HG03108 (cell line): ENCODE measurements around the gene NFS1.
"Not testable (repeated sequence)": the region's sequence is repeated elsewhere in the genome, so short reads cannot be mapped to it uniquely, and the experiment has no call there.

Experiments
- ATAC-seq: cut with Tn5 transposase; IDR thresholded peaks from one replicate; pipeline ENCODE4 v1.9.1; 2021; ENCODE audit warnings: moderate library complexity; ENCODE audit not compliant: unreplicated experiment

Gene NFS1

DNA sequence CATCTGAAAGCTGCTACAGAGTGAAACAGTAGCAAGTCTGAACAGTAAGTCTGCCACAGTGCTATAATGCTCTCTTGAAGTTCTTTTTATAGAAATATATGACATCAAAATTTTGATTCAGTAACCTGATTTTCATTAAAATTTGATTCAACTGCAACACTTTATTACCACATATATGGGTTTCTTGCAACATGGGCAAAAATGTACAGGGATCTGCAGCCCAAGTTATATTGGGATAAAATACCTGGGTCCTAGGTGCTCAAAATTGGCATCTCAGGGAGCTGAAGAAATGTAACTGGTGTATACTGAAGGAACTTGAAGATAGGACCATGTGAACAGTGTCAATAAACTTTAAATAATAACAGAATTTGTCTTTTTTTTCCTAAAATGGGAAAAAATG is 10.9 kb upstream of the NFS1 start:
- no peak for ATAC-seq

DNA sequence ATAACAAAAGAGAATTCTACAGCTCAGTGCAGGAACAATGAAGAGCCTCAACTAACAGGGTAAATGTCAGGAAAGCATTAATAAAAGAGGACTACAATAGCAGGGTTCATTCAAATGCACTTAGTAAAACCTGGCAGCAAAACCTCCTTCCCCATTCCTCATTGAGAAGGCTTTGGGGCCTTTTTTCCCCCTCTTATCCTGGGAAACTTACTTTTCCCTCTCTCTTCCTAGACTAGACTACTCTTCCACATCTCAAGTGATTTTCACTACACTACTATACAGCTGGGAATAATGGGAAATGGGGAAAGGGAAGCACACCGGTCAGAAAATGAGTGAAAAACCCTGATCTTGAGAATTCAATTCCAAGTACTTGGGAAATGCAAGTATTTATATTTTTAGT is 10.1 kb upstream of the NFS1 start:
- no peak for ATAC-seq

DNA sequence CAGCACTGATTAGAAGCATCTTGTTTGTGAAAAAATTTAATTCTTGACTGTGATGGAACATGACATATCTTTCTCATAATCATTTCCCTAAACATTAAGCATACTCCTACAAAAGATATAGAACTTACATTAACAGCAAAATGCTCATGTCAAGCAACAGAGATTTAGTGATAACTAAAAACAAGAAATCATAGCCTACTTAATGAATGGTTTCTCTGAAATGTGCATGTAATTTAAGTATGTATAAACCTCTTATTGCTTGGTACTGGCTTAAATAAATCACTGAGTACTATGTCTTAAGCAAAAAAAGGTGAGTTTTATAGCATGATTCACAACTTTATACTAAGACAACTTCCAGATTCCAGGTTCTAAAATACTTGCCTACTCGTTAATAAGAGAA is 9.3 kb upstream of the NFS1 start:
- ATAC-seq = no peak

DNA sequence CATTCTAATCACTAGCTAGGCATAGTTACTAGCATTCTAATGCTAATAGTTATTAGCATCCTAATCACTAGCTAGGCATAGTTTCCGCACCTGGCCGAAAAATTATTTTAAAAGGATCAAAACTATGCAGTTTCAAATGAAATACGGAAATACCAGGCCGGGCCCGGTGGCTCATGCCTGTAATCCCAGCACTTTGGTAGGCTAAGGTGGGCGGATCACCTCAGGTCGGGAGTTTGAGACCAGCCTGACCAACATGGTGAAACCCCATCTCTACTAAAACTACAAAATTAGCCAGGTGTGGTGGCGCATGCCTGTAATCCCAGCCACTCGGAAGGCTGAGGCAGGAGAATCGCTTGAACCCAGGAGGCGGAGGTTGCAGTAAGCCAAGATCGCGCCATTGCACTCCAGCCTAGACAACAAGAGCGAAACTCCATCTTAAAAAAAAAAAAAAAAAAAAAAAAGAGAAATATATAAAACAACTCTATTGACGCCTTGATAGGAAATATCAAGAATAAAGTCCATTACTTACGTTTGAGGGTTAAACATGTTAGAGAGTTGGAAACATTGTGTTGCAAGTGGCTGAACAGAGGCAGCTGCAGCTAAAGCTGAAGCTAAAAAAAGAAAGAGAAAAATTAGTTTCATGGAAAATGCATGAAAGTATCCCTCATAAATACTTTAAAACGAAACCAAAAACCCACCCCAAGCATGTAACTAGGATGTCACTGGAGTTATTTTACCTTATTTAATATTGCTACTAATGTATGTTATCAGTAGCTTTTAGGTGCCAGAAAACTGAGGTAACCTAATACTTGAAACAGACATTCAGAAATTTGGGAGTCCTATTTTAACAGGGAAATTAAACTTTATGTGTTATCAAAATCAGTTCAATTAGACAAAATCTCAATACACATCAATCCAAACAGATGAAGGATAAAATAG is 7.7 kb upstream of the NFS1 start:
- ATAC-seq = not testable (repeated sequence)

DNA sequence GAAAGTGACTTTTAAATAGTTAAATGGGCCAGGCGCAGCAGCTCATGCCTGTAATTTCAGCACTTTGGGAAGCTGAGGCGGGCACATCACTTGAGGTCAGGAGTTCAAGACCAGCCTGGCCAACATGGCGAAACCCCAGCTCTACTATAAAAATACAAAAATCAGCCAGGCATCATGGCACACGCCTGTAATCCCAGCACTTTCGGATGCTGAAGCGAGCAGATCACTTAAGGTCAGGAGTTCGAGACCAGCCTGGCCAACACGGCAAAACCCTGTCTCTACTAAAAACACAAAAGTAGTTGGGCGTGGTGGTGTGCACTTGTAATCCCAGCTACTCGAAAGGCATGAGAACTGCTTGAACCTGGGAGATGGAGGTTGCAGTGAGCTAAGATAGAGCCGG is 6.7 kb upstream of the NFS1 start:
- not testable (repeated sequence) for ATAC-seq

DNA sequence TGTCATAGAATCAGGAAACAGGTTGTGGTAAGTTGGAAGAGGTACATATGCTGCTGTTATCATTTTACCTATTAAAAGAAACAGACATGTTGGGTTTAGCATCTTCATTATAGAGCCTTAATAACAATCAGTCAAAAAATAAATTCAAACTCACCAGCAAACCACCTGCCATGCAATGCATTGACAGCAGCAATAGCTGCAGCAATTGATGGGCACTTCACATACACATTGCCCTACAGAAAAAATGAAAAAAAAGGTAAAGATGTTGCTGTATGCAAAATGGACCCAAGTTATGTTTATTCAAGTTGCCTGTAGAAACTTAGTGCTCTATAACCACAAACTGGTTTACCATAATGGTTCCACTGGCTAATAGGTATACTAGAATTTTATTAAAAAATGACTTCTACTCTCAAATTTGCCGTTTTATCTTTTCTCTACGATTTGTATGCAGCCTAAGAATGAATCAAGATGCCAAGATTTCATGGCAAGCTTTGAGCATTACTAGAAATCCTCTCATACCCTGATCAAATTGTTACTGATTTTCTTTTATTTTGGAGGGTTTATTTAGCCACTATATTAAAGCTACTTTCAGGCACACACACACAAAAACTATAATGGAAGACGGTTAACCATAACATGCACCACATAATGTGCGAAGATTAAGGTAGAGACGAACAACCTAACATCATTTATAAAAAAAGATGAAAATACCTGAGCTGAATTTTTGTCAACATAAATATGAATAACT is 5.5 kb upstream of the NFS1 start:
- no peak for ATAC-seq

DNA sequence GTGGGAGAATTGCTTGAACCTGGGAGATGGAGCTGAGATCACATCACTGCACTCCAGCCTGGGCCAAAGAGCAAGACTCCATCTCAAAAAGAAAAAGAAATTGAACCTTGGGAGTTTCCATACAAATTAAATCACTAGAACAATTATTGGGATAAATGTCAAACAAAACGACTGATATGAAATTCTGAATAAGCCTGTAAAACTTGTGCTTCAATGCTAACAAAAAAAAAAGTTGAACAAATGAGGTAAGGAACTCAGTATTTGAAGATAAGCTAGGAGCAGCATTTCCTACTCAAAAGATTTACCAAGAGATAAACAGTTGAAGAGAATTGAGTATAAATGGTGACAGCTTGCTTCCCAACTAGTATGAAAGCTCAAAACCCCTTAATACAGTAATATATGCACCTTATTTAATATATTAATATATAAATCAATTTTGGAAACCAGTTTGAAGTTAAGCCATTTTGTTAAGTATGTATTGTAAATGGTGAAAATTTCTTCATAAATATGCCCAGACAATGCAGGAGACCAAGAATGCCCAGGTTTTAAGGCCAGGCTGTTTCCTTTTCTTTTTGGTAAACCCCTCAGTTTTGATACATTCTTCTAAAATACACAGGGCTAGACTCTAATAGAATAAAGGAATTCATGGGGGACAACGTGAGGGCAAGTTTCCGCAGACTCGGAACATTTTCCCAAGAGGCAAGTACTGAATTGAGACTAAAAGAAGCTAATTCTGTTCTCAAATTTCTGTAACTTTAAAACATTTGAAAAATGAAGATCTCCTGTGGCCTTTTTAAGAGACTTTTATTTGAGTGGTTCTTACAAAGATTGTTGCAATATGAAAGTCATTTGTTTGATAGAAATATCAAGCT is 3.9 kb upstream of the NFS1 start:
- ATAC-seq = no peak

DNA sequence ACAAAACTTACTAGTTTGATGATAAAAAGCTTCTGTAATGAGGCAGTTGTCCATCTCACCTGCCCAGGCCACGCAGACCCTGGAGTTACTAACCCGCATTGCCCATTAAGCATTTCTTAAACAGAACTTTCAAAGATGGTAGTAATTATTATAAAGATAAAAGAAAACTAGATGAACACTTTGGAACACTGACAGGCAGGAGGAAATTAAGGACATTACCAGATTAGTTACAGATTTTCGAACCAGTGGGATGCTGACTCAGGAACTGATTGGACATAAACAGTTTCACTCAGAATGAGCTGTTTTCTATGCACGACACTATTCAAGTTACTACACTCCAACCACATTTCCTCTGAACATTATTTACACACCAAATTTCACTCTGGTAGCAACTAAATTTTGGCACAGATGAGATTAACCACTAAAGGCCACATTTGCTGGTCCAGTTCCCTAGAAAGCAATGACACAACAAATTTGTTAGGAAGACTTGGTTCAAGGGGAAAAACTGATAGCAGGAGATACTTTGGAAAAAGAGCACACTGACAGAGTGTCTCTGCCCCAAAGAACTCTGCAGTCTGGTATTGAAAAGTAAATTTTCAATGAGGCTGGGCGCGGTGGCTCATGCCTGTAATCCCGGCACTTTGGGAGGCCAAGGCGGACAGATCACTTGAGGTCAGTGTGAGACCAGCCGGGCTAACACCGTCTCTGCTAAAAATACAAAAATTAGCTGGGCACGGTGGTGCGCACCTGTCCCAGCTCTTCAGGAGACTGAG is 3.1 kb upstream of the NFS1 start:
- no peak for ATAC-seq

DNA sequence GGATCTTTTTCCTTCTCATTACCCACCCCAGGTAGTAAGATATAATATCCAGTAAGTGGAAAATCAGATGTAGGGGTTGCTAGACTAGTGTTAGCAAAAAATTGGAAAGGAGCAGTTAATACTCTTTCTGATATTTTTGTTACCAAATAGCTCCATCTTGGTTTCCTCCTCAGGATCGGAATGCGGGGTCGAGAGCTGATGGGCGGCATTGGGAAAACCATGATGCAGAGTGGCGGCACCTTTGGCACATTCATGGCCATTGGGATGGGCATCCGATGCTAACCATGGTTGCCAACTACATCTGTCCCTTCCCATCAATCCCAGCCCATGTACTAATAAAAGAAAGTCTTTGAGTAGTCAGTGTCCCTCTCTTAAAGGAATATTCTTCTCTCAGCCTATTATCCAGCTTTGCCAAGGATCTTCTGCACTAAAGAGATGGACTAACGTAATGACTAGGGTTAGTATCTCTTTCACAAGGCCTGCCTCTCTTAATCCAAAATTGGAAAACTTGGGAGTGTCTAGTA is 1.5 kb upstream of the NFS1 start:
- ATAC-seq = no peak

DNA sequence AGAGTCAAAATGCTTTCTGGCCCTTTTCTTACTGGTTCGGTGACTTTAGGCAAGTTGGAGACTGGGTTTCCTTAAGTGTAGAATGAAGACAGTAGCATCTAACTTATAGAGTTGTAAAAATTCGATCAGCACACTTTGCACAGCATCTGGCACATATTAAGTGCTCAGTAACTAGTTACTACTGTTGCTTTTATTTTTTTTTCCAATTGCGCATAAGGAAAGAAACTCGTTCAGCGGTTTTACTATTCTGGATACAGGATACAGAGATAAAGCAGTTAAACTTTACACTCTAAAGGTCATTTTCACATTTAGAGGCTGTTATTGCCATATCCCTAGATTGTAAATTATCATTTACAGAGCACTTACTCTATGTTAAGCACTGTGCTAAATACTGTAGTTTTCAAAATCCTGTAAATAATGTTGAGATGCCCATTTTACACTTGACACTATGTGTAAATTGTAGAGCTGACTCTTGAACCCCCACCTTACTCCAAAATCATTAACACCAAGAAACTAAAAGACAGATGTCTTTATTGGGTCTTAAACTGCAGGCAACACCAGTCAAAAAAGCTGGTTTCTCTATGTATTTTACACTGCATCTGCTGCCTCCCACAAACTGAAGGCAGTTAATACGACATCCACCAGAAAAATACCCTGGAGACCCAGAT is 939 bp upstream of the NFS1 start:
- no peak for ATAC-seq

DNA sequence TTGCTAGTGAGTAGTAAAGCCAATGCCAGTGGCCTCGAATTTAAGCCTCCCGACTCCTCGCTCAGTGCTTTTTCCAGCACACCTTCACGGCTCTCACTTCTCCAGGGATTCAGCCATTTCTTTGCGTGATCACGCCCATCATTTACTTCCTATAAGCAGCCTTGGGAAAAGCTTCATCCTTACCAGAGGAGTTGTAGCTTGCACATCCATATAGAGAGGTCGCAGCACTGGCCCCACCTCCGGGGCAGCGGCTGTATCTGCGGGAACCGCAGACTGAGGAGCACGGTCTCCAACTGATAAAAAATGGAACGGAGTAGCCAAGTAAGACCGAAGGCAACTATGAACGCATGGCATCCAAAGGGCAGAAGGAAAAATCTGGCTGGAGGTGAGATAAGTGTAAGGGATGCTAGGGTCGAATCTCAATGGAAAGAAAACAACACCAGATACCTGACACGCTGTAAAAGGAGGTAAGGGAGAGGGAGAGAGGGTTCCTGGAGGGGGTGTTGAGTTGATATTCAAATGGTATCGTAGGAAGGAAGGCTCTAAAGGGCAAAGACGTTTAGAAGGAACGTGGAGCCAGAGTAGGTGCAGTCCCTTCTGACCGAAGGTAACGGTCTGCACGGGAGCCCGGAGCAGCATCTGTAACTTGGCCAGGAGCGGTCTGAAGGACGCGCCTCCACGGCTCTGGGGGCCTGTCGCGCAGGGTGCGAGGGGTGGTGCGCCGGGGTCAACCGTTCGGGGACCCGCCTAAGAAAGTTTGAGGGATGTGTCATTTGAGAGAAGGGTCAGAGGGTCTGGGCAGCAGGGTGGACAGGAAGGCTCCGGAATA is 640 bp downstream of the NFS1 start:
- ATAC-seq = no peak

DNA sequence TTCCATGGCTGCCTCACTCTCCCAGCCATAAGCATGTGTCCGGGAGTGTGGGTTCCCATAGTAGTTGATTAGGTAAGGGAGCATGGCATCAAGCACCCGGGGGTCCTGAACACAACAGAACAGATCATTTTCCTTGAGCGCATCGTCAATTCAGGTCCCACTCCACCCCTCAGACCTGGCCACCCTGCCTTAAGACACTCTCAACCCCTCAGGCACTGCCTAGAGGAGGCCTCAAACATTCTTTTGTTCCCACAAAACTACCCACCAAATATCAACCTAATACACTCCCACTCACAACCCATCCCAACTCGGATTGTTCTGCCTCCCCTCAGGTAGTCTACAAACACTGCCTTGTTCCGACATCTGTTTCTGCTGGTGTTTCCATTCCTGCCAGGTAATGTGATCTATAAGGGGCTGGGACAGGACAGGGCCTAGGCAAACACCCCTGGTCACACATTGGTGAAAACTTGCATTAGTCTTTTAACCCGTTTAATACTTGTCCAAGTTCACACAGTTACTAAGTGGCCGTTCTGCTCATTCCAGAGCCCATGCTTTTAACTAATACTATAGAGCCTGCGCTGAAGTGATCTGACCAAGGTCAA is 1.4 kb downstream of the NFS1 start:
- no peak for ATAC-seq

DNA sequence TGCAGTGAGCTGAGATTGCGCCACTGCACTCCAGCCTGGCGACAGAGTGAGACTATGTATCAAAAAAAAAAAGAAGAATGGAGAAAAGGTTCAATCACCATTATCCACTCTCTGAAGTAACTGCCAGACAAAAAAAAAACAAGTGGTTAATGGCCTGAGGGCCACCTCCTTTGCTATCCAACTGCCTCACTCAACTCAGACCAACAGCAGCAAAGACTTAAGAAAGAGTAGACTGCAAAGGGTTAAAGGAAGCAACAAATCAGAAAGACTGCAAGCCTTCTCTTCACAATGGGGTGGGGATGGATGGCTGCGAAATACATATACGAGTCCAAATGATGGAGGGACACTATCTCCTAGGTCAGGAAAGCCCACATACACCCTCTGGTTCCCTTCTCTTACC is 3.2 kb downstream of the NFS1 start:
- no peak for ATAC-seq

DNA sequence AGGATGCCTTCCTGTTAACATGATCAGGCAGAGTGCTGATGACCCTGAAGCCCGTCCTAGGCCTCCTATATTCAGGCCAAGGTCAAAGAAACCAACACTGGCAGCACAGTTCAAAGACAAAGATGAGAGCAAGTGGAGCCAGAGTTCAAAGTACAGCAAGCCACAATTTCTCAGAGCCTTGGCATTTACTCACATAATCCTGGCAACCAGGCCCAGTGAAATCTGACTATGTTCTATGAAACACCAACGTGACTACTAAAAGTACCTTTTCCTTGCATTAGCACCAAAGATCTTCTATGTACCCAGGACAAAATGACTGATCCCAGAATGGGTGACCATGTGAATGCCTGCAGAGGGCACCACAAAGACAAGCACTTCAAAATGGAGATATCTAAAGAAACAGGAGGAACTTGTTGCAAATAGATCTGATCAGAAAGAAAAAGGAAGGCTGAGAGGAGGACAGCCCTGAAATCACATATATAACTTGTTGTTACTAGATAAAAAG is 3.9 kb downstream of the NFS1 start:
- no peak for ATAC-seq

DNA sequence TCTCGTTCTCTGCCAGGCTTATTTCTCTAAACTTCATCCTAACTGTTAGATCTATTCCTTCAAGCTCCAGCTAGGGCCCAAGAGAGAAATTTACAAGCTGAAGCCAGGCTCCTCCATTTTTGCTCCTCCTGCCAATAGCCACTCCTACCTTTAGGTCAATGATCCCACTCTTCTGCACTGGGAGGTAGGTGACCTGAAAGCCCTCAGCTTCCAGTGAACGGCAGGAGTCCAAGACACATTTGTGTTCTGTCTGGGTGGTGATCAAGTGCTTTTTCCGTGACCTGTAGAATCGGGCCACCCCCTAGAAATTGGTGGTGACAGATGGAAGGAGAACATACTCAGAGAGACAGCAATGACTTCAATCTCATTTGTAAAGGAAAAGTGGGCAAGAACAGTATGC is 8.9 kb downstream of the NFS1 start:
- no peak for ATAC-seq

DNA sequence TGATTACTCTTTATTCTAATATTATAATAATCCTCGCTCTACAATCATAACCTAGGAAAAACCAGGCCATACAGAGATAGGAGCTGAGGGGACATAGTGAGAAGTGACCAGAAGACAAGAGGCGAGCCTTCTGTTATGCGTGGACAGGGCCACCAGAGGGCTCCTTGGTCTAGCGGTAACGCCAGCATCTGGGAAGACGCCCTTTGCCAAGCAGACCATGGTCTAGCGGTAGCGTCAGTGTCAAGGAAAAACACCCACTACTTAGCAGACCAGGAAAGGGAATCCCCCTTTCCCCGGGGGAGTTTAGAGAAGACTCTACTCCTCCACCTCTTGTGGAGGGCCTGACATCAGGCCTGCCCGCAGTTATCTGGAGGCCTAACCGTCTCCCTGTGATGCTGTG is 12.3 kb downstream of the NFS1 start:
- not testable (repeated sequence) for ATAC-seq

DNA sequence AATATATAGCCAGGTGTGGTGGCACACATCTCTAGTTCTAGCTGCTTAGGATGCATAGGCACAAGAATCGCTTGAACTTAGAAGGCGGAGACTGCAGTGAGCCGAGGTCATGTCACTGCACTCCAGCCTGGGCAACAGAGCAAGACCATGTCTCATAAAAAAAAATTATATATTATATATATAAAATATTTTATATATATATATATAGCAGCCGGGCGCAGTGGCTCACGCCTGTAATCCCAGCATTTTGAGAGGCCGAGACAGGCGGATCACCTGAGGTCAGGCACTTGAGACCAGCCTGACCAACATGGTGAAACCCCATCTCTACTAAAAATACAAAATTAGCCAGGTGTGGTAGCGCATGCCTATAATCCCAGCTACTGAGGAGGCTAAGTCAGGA is 13.8 kb downstream of the NFS1 start:
- ATAC-seq = not testable (repeated sequence)

DNA sequence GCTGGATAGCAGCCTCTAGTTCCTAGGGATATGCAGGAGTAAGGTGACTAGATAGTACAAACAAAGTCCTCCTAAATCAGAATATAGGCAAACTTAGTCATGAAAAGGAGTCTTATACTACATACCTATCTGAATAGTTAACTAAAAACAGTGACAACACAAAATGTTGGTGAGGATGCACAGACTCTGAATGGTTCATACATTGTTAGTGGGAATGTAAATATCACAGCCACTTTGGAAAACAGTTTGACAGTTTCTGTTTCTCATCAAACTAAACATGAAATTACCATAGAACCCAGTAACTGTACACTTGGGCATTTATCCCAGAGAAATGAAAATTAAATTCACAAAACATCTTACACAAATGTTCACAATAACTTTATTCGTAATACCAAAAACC is 17.2 kb downstream of the NFS1 start:
- no peak for ATAC-seq
